IPS-15b (cell line): ENCODE measurements around the gene CERS6.

Experiments
- H3K27me3 ChIP-seq: one replicate; pipeline ENCODE4 v1.6.1; 2013; ENCODE audit warnings: low read length; ENCODE audit not compliant: control insufficient read depth, insufficient read depth
- H3K36me3 ChIP-seq: one replicate; pipeline ENCODE4 v1.6.1; 2013; ENCODE audit warnings: low read length; ENCODE audit not compliant: control insufficient read depth, insufficient read depth
- H3K4me1 ChIP-seq: one replicate; pipeline ENCODE4 v1.6.1; 2013; ENCODE audit warnings: mild to moderate bottlenecking, low read length; ENCODE audit not compliant: control insufficient read depth, insufficient read depth
- H3K4me3 ChIP-seq: one replicate; pipeline ENCODE4 v1.5.1; 2013; ENCODE audit warnings: low read depth, low read length
- H3K9ac ChIP-seq: one replicate; pipeline ENCODE4 v1.6.1; 2013; ENCODE audit warnings: low read depth, mild to moderate bottlenecking, low read length
- H3K9me3 ChIP-seq: one replicate; pipeline ENCODE4 v1.6.1; 2013; ENCODE audit warnings: mild to moderate bottlenecking, low read length; ENCODE audit not compliant: control insufficient read depth, insufficient read depth

Gene CERS6

DNA sequence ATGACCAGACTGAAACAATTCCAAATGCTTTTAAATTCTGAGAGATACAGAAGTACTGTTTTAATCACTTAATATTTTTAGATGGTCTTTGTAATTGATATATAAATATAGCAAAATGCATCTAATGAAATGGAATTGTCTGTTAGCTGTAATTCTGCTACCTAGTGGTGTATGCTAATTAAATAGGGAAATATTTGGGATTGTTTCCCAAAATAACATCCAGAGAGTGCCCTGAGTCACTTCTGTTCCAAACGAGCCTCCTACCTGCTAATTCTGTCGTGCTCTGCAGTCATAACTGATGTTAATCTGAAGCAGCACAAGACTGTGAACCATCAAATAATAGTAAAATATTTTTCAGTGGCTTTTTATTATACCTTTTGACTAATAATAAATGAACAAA lies 274.9 kb downstream of the CERS6 start:
- Histone ChIP-seq H3K4me3 (no peak overlapping the region), H3K9ac (no peak overlapping the region), H3K9me3 (no peaks in the 10 kb centered on the region), H3K4me1 (peaks cover 16% of the 10 kb centered on the region), H3K27me3 (no peaks in the 10 kb centered on the region), H3K36me3 (no peaks in the 10 kb centered on the region)

- H3K36me3 ChIP-seq, result no peaks in the 10 kb centered on the region
- H3K9me3 ChIP-seq, result no peaks in the 10 kb centered on the region
- H3K4me1 ChIP-seq, result peaks cover 16% of the 10 kb centered on the region
- no peak overlapping the region for H3K4me3 ChIP-seq
- no peak overlapping the region for H3K9ac ChIP-seq
- H3K27me3 ChIP-seq, result no peaks in the 10 kb centered on the region
These were observed 275.5 kb downstream of the CERS6 start for GRCh38 chr2:168731616-168732015.

GRCh38 chr2:168732100-168732499 lies 276.0 kb downstream of the CERS6 start:
- Histone ChIP-seq H3K9me3 (no peaks in the 10 kb centered on the region), H3K36me3 (no peaks in the 10 kb centered on the region), H3K4me1 (peaks cover 16% of the 10 kb centered on the region), H3K27me3 (no peaks in the 10 kb centered on the region), H3K9ac (no peak overlapping the region), H3K4me3 (no peak overlapping the region)

DNA sequence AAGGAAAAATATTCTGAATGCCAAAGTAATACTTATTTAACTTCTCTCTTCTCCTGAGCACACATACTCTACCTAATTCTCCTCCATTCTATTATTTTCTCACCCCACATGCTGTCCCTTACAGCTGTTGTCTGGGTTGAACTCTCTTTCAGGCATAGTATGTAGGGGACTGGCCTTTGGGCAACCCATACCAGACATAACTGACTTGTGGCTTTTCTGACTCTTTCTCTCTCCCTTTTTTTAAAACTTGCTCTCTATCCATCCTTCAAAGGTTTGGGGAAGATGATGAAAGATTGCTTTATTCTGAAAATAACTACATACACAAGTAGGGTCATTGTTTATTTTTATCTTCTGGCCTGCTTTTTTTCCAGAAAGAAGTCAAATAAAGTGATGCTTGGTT lies 276.4 kb downstream of the CERS6 start:
- H3K4me3 ChIP-seq, result no peak overlapping the region
- H3K27me3 ChIP-seq, result no peaks in the 10 kb centered on the region
- H3K9me3 ChIP-seq, result no peaks in the 10 kb centered on the region
- H3K36me3 ChIP-seq, result no peaks in the 10 kb centered on the region
- H3K9ac ChIP-seq, result no peak overlapping the region
- H3K4me1 ChIP-seq, result peaks cover 16% of the 10 kb centered on the region

GRCh38 chr2:168734199-168734760 lies 278.2 kb downstream of the CERS6 start:
- no peak overlapping the region for H3K9ac ChIP-seq
- no peaks in the 10 kb centered on the region for H3K36me3 ChIP-seq
- no peak overlapping the region for H3K4me3 ChIP-seq

GRCh38 chr2:168736649-168737445 lies 280.8 kb downstream of the CERS6 start:
- Histone ChIP-seq H3K36me3 (no peaks in the 10 kb centered on the region), H3K9ac (no peak overlapping the region), H3K4me1 (peaks cover 1% of the 10 kb centered on the region), H3K9me3 (no peaks in the 10 kb centered on the region), H3K4me3 (no peak overlapping the region), H3K27me3 (no peaks in the 10 kb centered on the region)

More at GRCh38 chr2:168734199-168734760, 278.2 kb downstream of the CERS6 start:
- H3K9me3 ChIP-seq, result no peaks in the 10 kb centered on the region
- peaks cover 16% of the 10 kb centered on the region for H3K4me1 ChIP-seq
- H3K27me3 ChIP-seq, result no peaks in the 10 kb centered on the region

DNA sequence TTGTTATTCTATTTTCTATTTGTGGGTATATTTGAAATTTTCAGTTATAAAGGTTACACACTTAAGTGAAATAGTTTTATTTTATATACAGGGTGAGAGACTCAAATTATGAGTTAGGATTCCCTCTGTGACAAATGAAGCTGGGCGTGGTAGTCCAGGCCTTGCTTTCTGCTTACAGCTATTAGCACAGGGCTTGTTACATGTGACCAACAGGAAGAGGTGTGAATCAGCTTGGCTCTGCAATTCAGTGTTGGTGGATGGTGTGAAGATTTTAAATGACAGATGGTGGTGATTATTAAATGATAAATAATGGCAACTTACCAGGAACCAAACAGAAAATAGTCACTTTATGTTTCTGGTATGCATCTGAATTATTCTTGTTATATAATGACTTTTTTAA lies 282.0 kb downstream of the CERS6 start:
- H3K36me3 ChIP-seq, result no peaks in the 10 kb centered on the region
- H3K4me1 ChIP-seq, result no peaks in the 10 kb centered on the region
- no peak overlapping the region for H3K9ac ChIP-seq
- H3K27me3 ChIP-seq, result no peaks in the 10 kb centered on the region
- H3K4me3 ChIP-seq, result no peak overlapping the region
- H3K9me3 ChIP-seq, result no peaks in the 10 kb centered on the region

DNA sequence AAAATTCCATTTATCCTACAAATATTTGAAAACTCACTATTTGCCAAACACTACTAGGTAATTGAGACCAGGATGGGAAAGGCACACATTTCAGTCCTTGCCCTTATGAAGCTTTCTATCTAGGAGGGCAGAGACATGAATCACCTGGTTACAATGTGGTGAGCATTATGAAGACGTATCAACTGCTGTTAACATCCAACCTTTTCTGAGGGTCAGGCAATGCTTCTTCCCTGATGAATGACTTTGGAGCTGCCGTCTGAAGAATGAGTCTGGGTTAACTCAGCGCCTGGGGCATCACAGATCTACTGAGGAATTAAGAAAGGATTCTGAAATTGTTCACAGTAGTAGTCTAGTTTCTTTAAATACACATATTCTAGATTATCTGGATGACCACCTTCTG lies 284.3 kb downstream of the CERS6 start:
- Histone ChIP-seq H3K36me3 (no peaks in the 10 kb centered on the region), H3K4me1 (no peaks in the 10 kb centered on the region), H3K27me3 (no peaks in the 10 kb centered on the region), H3K9me3 (no peaks in the 10 kb centered on the region), H3K4me3 (no peak overlapping the region), H3K9ac (no peak overlapping the region)

DNA sequence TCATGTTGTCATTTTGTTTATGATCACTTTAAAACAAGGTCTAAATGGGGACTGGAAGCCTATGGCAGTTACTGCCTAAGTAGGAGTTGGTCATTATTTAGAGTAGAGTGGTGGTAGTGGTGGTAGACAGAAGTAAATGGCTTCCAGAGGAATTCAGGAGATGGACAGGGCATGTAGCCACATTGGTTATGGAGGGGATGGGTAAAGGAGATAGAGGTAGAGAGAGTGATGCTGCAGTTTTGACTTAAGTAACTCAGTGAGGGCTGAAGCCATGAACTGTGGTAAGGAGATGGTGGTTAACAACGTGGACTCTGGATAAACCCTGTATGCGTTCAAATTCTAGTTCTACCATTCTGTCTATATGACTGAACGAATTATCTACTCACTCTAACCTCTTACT lies 284.7 kb downstream of the CERS6 start:
- H3K4me1 ChIP-seq, result no peaks in the 10 kb centered on the region
- no peaks in the 10 kb centered on the region for H3K9me3 ChIP-seq
- no peaks in the 10 kb centered on the region for H3K27me3 ChIP-seq
- H3K36me3 ChIP-seq, result no peaks in the 10 kb centered on the region
- no peak overlapping the region for H3K9ac ChIP-seq
- H3K4me3 ChIP-seq, result no peak overlapping the region

DNA sequence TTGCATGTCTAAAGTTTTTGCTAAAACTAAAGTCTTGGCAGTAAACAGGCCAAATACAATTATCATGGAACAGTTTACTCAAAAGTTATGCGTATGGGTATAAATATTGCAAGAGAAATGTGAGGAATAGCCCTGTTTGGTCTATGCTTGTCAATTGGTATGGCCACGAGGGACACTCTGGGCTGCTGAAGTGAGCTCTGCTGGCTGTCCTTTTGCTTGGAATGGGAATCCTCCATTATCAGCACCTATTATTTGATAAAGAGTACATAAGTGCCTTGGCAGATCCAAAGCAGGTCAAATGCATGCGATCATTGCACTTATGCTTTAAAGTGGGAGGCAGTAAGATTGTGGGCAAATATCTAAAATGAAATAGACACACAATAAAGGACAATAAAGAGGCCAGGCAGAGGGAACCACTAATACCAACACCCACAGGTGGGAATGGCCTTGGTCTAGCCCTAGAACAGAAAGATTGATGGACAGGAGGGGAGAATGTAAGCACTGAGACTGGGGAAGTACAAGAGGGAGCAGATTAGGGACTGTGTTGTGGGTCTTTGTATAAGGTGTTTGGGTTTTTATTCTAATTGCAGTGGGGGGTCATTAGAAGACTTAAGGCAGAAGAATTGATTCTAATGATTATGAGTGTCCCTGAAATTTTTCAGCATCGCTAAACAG lies 286.3 kb downstream of the CERS6 start:
- Histone ChIP-seq H3K4me1 (no peaks in the 10 kb centered on the region), H3K27me3 (no peaks in the 10 kb centered on the region), H3K9me3 (no peaks in the 10 kb centered on the region), H3K9ac (no peak overlapping the region), H3K36me3 (no peaks in the 10 kb centered on the region), H3K4me3 (no peak overlapping the region)

DNA sequence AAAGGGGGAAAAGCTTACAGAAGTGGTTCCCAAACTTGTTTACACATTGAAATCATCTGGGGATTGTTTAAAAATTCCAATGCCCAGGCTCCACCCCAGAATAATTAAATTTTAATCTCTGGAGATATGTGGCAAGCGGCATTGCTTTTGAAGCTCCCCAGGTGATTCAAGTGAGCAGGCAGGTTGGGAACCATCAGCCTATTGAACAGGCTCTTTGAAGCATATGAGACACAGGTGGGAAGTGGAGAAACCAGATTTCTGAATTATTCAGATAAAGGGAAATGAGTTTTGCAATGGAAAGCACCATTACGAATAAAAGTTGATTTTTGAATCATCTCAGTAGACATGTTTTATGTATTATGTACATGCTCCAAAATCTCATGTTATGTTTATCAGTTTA lies 288.8 kb downstream of the CERS6 start:
- no peaks in the 10 kb centered on the region for H3K27me3 ChIP-seq
- no peak overlapping the region for H3K9ac ChIP-seq

DNA sequence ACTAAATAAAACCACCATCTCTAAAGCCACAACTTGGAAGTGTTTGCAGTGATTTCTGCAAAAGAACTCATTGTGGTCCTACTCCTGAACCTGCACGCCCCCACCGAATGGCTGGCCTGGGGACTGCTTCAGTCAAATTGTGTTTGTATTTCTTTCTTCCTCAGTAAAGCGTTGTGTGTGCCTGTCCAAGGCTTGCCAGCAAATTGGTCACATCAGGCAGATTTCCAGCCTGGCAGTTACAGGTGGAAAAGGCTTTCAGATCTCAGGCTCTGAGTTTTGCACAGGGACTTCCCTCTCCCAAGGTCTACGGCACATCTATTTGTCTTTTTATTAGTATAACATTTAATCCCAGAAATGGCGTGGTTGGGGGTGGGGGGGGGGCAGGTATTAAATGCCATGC lies 292.4 kb downstream of the CERS6 start:
- Histone ChIP-seq H3K9ac (no peak overlapping the region), H3K4me3 (no peak overlapping the region), H3K27me3 (no peaks in the 10 kb centered on the region), H3K36me3 (no peaks in the 10 kb centered on the region), H3K4me1 (peaks cover 6% of the 10 kb centered on the region), H3K9me3 (no peaks in the 10 kb centered on the region)

More for the DNA sequence above, 288.8 kb downstream of the CERS6 start:
- Histone ChIP-seq H3K4me3 (no peak overlapping the region), H3K9me3 (no peaks in the 10 kb centered on the region), H3K4me1 (peaks cover 6% of the 10 kb centered on the region), H3K36me3 (no peaks in the 10 kb centered on the region)
